Stomach (tissue), 4 donors: ENCODE results near the gene METTL16.

Experiments used
- CTCF ChIP-seq, 7 experiments: fragments of 450-650 bp in 4 of 7; fragments of 200-600 bp in 3 of 7; sonication (generic) in 3 of 7; IDR thresholded peaks; one replicate each; pipeline ENCODE4 v1.5.1; 2016 to 2019; ENCODE audit warnings: antibody characterized with exemption in 7 of 7, control low read depth in 2 of 7, mild to moderate bottlenecking in 1 of 7
- POLR2AphosphoS5 ChIP-seq, 3 donors: sonication (generic); formaldehyde crosslinking; IDR thresholded peaks; one replicate each; pipeline ENCODE4 v1.6.1; 2016; ENCODE audit warnings: antibody characterized with exemption in 3 of 3

- TF ChIP-seq CTCF (IDR thresholded peaks at IDR 0.05) (no peak), POLR2AphosphoS5 (IDR thresholded peaks at IDR 0.05) (no peak)
Observed at GRCh38 chr17:2511138-2511461, 588 bp downstream of the METTL16 start.
